CD4-positive, alpha-beta T cell treated with Interferon alpha-2 for 1 hour (primary cell): Measurements from ENCODE around the gene TNC.

ENCODE experiments used
- DNase-seq, 2 donors: peaks; one replicate each; pipeline ENCODE4 v3.0.0-alpha.2; 2020 to 2022

Gene TNC

GRCh38 chr9:115005322-115005721 lies 112.6 kb downstream of the TNC start:
- no peak for DNase-seq

- no peak for DNase-seq
These were observed 113.4 kb downstream of the TNC start for GRCh38 chr9:115004545-115004944.

DNA sequence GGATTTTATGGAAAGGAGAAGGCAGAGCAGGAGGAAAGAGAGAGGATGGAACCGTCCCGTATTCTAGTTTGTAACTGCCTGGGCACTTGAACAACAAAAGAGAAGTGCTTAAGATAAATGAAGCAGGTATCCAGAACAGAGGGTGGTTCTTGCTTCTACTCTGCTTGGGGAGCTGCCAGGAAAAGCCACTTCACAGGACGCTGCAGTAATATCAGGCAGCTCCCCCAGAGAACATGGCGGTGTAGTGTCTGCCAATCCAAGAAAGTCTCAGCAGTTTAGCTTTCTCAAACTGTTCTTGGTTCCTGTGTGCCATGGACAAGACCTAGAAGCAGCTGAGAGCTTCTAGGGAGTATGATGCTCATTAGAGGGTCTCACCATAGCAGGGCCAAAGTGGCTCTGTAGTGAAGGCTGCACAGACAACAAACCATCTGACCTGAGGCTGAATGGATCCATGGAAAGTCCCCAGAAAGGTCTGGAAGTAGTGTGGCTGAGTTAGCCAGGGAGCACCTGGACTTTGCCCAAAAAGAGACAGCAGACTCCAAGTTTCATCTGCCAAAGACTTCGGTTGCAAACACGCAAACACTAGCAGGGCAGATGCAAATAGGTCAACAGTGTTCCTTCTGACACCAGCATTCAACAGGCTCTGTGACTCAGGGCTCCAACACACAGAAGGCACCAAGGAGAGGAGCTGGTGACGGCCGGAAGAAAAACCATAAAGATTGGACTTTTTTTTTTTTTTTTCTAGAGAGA lies 115.4 kb downstream of the TNC start:
- DNase-seq, result no peak

GRCh38 chr9:115000217-115000639 lies 117.7 kb downstream of the TNC start:
- no peak for DNase-seq

DNA sequence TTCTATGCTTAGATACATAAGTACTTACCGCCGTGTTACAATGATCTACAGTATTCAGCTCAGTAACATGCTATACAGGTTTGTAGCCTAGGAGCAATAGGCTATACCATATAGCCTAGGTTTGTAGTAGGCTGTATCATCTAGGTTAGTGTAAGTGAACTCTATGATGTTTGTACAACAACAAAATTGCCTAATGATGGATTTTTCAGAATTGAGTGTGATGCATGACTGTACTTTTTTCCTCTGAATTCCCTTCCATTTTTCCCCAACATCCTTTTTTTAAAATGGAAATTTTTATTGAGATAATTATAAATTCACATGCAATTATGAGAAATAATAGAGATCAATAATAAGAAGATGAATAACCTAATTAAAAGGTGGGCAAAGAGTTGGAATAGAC lies 119.6 kb downstream of the TNC start:
- DNase-seq, result no peak

- DNase-seq, result peak in 1 of 2 donors; percentile 33
These were observed 122.2 kb downstream of the TNC start for GRCh38 chr9:114995681-114996221.

DNA sequence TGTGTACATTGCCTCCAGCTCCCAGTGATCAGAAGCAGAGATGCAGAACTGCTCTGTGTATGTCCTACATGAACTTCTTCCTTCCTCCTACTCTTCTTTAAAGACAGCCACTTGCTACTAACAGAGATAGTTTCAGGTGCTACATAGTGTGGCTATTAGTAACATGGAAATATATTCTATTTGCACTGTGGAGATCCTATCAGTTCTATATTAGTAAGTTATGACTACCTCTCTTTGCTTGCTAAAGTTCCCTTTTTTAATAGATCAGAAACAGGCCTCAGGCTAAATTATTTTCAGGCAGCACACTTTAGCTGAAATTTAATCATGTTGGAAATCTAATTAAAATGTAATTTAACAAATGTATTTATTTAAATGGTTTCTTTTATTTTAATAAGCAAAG lies 123.2 kb downstream of the TNC start:
- DNase-seq, result no peak

DNA sequence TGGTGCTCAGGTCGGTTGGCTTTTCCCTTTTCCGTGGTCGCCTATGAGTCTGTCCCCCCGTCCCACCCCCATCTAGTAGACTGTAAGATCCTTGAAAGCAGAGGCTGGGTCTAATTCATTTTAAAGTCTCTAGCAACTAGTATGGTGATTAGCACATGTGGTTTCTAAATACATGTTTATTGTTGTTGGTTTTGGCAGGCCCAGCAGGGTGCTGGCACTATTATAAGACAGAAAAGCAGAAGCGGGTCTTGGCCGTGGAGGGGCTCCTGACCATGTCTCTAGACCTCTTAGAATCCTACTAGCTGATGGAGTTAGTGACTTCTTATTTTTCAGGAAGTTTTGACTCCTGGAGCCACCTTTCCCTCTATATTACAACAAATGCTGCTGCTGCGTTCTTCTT lies 126.1 kb downstream of the TNC start:
- DNase-seq, result no peak

DNA sequence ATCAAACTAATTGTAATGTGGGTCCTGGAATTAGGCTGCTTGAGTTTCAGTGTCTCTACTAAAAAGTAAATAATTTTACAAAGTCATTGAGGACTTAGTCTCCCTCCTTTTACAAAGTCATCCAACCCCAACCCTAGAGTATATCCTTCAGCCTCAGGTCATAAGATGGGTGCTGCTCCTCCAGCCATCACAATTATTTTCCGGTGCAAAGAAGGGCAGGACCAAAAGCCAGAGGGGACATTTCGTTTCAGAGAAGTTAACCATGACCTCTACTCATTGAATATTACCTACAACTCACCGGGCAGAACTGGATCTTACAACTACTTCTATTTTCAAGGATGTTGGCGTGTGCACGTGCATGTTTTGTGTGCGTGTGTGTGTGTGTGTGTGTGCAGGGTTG lies 127.1 kb downstream of the TNC start:
- no peak for DNase-seq

GRCh38 chr9:114989600-114990410 lies 128.2 kb downstream of the TNC start:
- peak; percentile 41 to 63 for DNase-seq

GRCh38 chr9:114988962-114989599 lies 128.9 kb downstream of the TNC start:
- DNase-seq, result peak in 1 of 2 donors; percentile 47

- no peak for DNase-seq
These were observed 130.8 kb downstream of the TNC start for GRCh38 chr9:114987116-114987515.

DNA sequence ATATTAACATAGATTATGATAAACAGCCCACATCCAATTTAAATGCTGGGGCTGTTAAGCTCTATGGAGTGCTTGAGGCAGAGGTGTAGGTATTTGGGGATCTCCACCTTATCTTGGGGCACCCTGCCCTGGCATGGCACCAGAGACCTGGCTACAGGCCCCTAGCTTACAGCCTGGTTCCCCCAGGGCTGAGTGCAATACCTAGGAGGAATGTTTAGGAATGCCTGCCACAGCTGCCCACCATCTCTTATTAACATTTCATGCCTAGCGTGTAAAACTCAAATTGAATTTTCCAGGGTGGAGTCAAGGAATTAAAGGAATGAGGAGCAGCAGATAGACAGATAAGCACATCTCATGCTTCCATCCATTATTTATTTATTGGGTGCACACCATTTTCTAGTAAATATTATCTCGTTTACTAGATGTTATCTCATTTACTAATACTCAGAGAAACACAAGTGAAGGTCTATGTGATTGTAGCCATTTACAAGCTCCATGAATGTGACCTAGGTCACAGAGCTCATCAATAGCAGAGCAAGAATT lies 131.9 kb downstream of the TNC start:
- DNase-seq, result no peak

DNA sequence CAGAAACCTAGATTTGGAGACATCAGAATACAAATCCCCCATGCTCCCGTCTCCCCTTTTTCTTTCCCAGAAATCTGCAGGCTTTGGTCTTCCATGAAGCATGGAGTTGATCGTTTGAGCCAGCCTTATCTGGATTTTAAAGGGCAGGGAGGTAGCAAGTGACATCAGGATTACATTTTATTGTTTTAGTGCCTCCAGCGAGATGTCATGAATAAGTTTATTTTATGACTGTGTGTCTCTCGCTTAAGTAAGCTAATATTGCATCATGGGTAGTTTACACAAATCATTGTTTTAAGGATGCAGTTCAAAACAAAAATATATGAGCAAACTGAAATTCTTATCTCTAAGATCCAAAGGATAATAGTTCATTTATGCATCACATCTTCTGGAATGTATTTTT lies 136.9 kb downstream of the TNC start:
- DNase-seq, result no peak

GRCh38 chr9:114973216-114973615 lies 144.7 kb downstream of the TNC start:
- no peak for DNase-seq

DNA sequence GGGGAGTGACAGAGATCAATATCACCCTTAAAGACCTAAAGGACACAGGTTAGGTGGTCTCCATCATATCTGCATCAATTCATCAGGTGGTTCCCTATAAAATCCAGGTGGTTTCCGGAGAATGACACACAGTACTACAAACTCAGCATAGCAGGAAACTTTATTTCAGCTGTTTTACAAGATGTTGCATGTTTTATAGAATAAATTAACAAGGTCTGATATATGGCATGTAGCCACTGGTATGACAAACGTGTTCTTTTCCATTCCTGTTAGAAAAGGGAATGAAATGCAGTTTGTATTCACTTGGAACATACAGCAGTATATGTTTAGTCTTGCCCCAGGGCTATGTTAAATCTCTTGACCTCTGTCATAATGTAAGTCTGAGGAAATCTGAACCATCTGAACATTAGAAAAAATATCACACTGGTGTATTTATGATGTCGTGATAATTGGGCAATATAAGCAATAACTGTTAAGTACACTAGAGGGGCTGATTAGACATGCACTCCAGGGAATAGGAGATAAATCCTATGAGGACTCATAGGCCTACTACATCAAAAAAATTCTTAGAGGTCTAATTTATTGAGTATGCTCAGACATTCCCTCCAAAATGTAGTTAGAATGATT lies 145.3 kb downstream of the TNC start:
- DNase-seq, result no peak
